ENCODE data around the gene EPB41L5. TPM values are rescaled to one million over a fixed set of nuclear protein-coding genes. Genes with fewer than 3 reads are reported as not detected.

The EPB41L5 gene
- total and polyA plus RNA-seq, 2 experiments from 2014 or later, result 31.1 to 41.7 TPM

- H4K20me1 ChIP-seq (ENCODE audit: insufficient read depth, poor library complexity, severe bottlenecking), result no peaks in the 10 kb centered on the region
- H3K27me3 ChIP-seq, result no peaks in the 10 kb centered on the region
- H2AFZ ChIP-seq, result no peak overlapping the region
- H3K9me3 ChIP-seq (ENCODE audit: low read depth), result no peaks in the 10 kb centered on the region
- H3K9me2 ChIP-seq (replicated peaks; ENCODE audit: insufficient read depth), result no peaks in the 10 kb centered on the region
- no peak overlapping the region for H3K4me3 ChIP-seq
- no peak overlapping the region for H3K4me2 ChIP-seq
- no peak for DNase-seq (ENCODE audit: low spot score)
- H3K27ac ChIP-seq, result no peak overlapping the region
- no peak for TF ChIP-seq EZH2 (IDR thresholded peaks at IDR 0.05; ENCODE audit: borderline replicate concordance)
- H3K4me1 ChIP-seq (ENCODE audit: insufficient read depth), result no peaks in the 10 kb centered on the region
- H3K36me3 ChIP-seq (replicated peaks; ENCODE audit: insufficient read depth, low read depth), result no peaks in the 10 kb centered on the region
- H3K79me2 ChIP-seq, result no peaks in the 10 kb centered on the region
Observed at GRCh38 chr2:120004254-120004653, 8.6 kb upstream of the EPB41L5 start.

GRCh38 chr2:120005834-120006521, 6.9 kb upstream of the EPB41L5 start:
- no peak for DNase-seq (ENCODE audit: low spot score)
- Histone ChIP-seq H3K4me2 (no peak overlapping the region), H2AFZ (no peak overlapping the region)

GRCh38 chr2:120007851-120008250, 5.0 kb upstream of the EPB41L5 start:
- Histone ChIP-seq H3K9me2 (replicated peaks; ENCODE audit: insufficient read depth) (no peaks in the 10 kb centered on the region), H3K4me3 (no peak overlapping the region), H3K36me3 (replicated peaks; ENCODE audit: insufficient read depth, low read depth) (no peaks in the 10 kb centered on the region), H3K79me2 (no peaks in the 10 kb centered on the region), H3K4me2 (no peak overlapping the region), H3K27me3 (no peaks in the 10 kb centered on the region), H3K4me1 (ENCODE audit: insufficient read depth) (no peaks in the 10 kb centered on the region), H3K9me3 (ENCODE audit: low read depth) (no peaks in the 10 kb centered on the region), H2AFZ (no peak overlapping the region), H4K20me1 (ENCODE audit: insufficient read depth, poor library complexity, severe bottlenecking) (no peaks in the 10 kb centered on the region), H3K27ac (no peak overlapping the region)
- 94% methylated on average over 4 of the region's 4 CpGs for WGBS (ENCODE audit: low lambda C conversion rate, missing lambda C conversion rate)
- TF ChIP-seq EZH2 (IDR thresholded peaks at IDR 0.05; ENCODE audit: borderline replicate concordance), result no peak
- no peak for TF ChIP-seq CTCF (IDR thresholded peaks at IDR 0.05; ENCODE audit: poor library complexity)
- no peak for TF ChIP-seq EZH2phosphoT487 (IDR thresholded peaks at IDR 0.05; ENCODE audit: low read depth, severe bottlenecking, unreplicated experiment)
- no peak for DNase-seq (ENCODE audit: low spot score)

More at GRCh38 chr2:120005834-120006521, 6.9 kb upstream of the EPB41L5 start:
- Histone ChIP-seq H3K27ac (no peak overlapping the region), H3K9me3 (ENCODE audit: low read depth) (no peaks in the 10 kb centered on the region), H3K36me3 (replicated peaks; ENCODE audit: insufficient read depth, low read depth) (no peaks in the 10 kb centered on the region), H3K4me1 (ENCODE audit: insufficient read depth) (no peaks in the 10 kb centered on the region), H3K4me3 (no peak overlapping the region), H3K27me3 (no peaks in the 10 kb centered on the region), H3K9me2 (replicated peaks; ENCODE audit: insufficient read depth) (no peaks in the 10 kb centered on the region), H4K20me1 (ENCODE audit: insufficient read depth, poor library complexity, severe bottlenecking) (no peaks in the 10 kb centered on the region), H3K79me2 (no peaks in the 10 kb centered on the region)
- TF ChIP-seq CTCF (IDR thresholded peaks at IDR 0.05; ENCODE audit: poor library complexity), result no peak
- TF ChIP-seq EZH2 (IDR thresholded peaks at IDR 0.05; ENCODE audit: borderline replicate concordance), result no peak
- TF ChIP-seq EZH2phosphoT487 (IDR thresholded peaks at IDR 0.05; ENCODE audit: low read depth, severe bottlenecking, unreplicated experiment), result no peak
- WGBS (ENCODE audit: low lambda C conversion rate, missing lambda C conversion rate), result 97% methylated on average over 11 of the region's 11 CpGs

GRCh38 chr2:120012363-120012762, 514 bp upstream of the EPB41L5 start:
- Histone ChIP-seq H3K4me1 (ENCODE audit: insufficient read depth) (peaks cover 4% of the 10 kb centered on the region), H3K4me2 (peak overlapping the region; percentile 77), H3K4me3 (peak overlapping the region; percentile 28), H3K36me3 (replicated peaks; ENCODE audit: insufficient read depth, low read depth) (no peaks in the 10 kb centered on the region), H3K9me3 (ENCODE audit: low read depth) (no peaks in the 10 kb centered on the region), H2AFZ (peak overlapping the region; percentile 64), H3K79me2 (peaks cover 40% of the 10 kb centered on the region), H4K20me1 (ENCODE audit: insufficient read depth, poor library complexity, severe bottlenecking) (peaks cover 5% of the 10 kb centered on the region), H3K9me2 (replicated peaks; ENCODE audit: insufficient read depth) (no peaks in the 10 kb centered on the region), H3K27ac (peak overlapping the region; percentile 97), H3K27me3 (no peaks in the 10 kb centered on the region)
- 44% methylated on average over 8 of the region's 8 CpGs for WGBS (ENCODE audit: low lambda C conversion rate, missing lambda C conversion rate)
- TF ChIP-seq EZH2phosphoT487 (IDR thresholded peaks at IDR 0.05; ENCODE audit: low read depth, severe bottlenecking, unreplicated experiment), result no peak
- no peak for TF ChIP-seq EZH2 (IDR thresholded peaks at IDR 0.05; ENCODE audit: borderline replicate concordance)
- TF ChIP-seq CTCF (IDR thresholded peaks at IDR 0.05; ENCODE audit: poor library complexity), result no peak
- no peak for DNase-seq (ENCODE audit: low spot score)

Data from hepatocyte (in vitro differentiated cells).